H1 (cell line): ENCODE measurements around the gene MYL3. TPM values are rescaled to one million over a fixed set of nuclear protein-coding genes. Genes with fewer than 3 reads are reported as not detected.

Source experiments
- GTF2F1 ChIP-seq: IDR thresholded peaks from 2 replicates; pipeline ENCODE4 v1.6.1; 2012; ENCODE audit warnings: low read depth, low read length, improper control_type of control experiment, borderline replicate concordance
- HDAC2 ChIP-seq, 2 experiments: fragments of 300-600 bp in 1 of 2; sonication (generic) in 1 of 2; IDR thresholded peaks; 2 replicates each; pipeline ENCODE4 v1.6.1; 2011 to 2012; ENCODE audit warnings: low read depth in 2 of 2, low read length in 2 of 2, mild to moderate bottlenecking in 2 of 2, moderate library complexity in 2 of 2, borderline replicate concordance in 1 of 2, inconsistent platforms in 1 of 2
- POLR2AphosphoS5 ChIP-seq: IDR thresholded peaks from 2 replicates; pipeline ENCODE4 v1.6.1; 2011; ENCODE audit warnings: low read depth, low read length
- SIX5 ChIP-seq: IDR thresholded peaks from 2 replicates; pipeline ENCODE4 v1.6.1; 2011; ENCODE audit warnings: mild to moderate bottlenecking, low read depth, low read length
- TAF1 ChIP-seq: IDR thresholded peaks from 2 replicates; pipeline ENCODE4 v1.6.1; 2011; ENCODE audit warnings: mild to moderate bottlenecking, low read depth, low read length
- polyA plus RNA-seq, 7 experiments: library from polyadenylated mRNA; depleted of rRNA in 3 of 7; stranded (reverse) in 5 of 7; unstranded in 2 of 7; fragments of >200 nt in 5 of 7; fragments of 200-250 nt in 2 of 7; gene quantifications; 1 replicate in 5 of 7; 2 replicates in 1 of 7; 4 replicates in 1 of 7; pipeline versions ENCODE4 v1.2.1 to v1.2.3, GENCODE V29; 2011 to 2013; ENCODE audit warnings: missing spikeins in 2 of 7, mixed read lengths in 2 of 7
- total RNA-seq: library from RNA; stranded (reverse); fragmentation: NEBNext Ultra II Directional; extraction: Animal tissue kit (Norgen Biotek cat#: 25700); gene quantifications from 2 replicates; pipeline ENCODE4 v1.2.1, GENCODE V29; 2021
- TF ChIP-seq, protein P1 (sequence below): IDR thresholded peaks from 2 replicates; pipeline ENCODE4 v1.6.1; 2012; ENCODE audit warnings: inconsistent platforms
- TF ChIP-seq, protein P2 (sequence below): IDR thresholded peaks from 2 replicates; pipeline ENCODE4 v1.6.1; 2012; ENCODE audit warnings: low read length, inconsistent platforms

Gene MYL3
- total and polyA plus RNA-seq, 2 of the 8 experiments (the other 6 are each of a cell fraction or from before 2014, with no cell fraction given): 0.06 TPM; not detected in 1

DNA sequence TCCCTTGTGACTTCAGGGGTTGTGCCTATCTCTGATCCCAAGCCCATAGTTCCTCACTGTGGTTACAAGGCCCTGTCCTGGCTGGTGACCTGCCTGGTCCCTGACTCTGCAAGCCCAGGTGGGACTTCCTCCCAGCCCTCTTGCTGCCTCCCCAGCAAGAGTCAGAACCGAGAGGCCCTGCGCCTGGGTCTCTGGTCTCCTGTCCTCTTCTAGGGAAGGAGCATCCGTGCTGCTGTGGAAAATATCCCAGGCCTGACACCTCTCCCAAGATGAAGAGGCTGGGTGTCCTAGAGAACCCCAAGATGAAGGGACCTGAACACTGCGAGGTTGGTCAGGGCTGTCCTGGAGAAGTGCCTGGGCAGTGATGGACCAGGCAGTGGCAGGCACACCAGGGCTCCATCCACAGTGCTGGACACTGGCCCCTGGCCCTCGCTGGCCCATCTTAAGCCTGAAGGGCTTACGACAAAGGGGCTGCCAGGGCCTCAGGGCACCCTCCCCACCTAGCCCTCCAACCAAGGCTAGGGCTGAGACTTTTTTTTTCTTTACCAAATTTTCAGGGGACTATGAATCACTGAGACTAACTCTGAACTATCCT, 47.0 kb upstream of the MYL3 start (continued):
- no peak for TF ChIP-seq GTF2F1
- no peak for TF ChIP-seq POLR2AphosphoS5
- TF ChIP-seq, protein P1, sequence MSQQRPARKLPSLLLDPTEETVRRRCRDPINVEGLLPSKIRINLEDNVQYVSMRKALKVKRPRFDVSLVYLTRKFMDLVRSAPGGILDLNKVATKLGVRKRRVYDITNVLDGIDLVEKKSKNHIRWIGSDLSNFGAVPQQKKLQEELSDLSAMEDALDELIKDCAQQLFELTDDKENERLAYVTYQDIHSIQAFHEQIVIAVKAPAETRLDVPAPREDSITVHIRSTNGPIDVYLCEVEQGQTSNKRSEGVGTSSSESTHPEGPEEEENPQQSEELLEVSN: no peak
- TF ChIP-seq, protein P2, sequence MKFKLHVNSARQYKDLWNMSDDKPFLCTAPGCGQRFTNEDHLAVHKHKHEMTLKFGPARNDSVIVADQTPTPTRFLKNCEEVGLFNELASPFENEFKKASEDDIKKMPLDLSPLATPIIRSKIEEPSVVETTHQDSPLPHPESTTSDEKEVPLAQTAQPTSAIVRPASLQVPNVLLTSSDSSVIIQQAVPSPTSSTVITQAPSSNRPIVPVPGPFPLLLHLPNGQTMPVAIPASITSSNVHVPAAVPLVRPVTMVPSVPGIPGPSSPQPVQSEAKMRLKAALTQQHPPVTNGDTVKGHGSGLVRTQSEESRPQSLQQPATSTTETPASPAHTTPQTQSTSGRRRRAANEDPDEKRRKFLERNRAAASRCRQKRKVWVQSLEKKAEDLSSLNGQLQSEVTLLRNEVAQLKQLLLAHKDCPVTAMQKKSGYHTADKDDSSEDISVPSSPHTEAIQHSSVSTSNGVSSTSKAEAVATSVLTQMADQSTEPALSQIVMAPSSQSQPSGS: no peak
- TF ChIP-seq SIX5: no peak
- TF ChIP-seq HDAC2 (IDR thresholded peaks at IDR 0.05; ENCODE audit: borderline replicate concordance in 1 of 2, low read depth in 2 of 2, low read length in 2 of 2): no peak
- TF ChIP-seq TAF1: no peak
